Loucy (cell line): ENCODE data around the gene MOSPD3.

Experiments
- H2AFZ ChIP-seq: fragments of 200-600 bp; sonication (generic); 2 replicates; pipeline ENCODE4 v1.6.0; 2016; ENCODE audit warnings: antibody characterized with exemption, mild to moderate bottlenecking, low read length, moderate library complexity
- H3F3A ChIP-seq: fragments of 200-600 bp; 2 replicates; pipeline ENCODE4 v1.6.0; 2016; ENCODE audit warnings: antibody characterized with exemption, low read depth, mild to moderate bottlenecking
- H3K27me3 ChIP-seq: fragments of 200-600 bp; sonication (generic); 2 replicates; pipeline ENCODE4 v1.6.1; 2014; ENCODE audit warnings: low read length, mild to moderate bottlenecking; ENCODE audit not compliant: insufficient read depth, poor library complexity, severe bottlenecking
- H3K36me3 ChIP-seq: fragments of 200-600 bp; sonication (generic); 2 replicates; pipeline ENCODE4 v1.6.1; 2016; ENCODE audit warnings: low read length; ENCODE audit not compliant: insufficient read depth
- H3K4me1 ChIP-seq: fragments of 200-600 bp; sonication (generic); 2 replicates; pipeline ENCODE4 v1.5.1; 2014; ENCODE audit warnings: low read length, mild to moderate bottlenecking; ENCODE audit not compliant: insufficient read depth, poor library complexity, severe bottlenecking
- H3K4me2 ChIP-seq: fragments of 200-600 bp; sonication (generic); 2 replicates; pipeline ENCODE4 v1.6.0; 2014; ENCODE audit warnings: antibody characterized with exemption, low read length, low read depth, mild to moderate bottlenecking; ENCODE audit not compliant: poor library complexity, severe bottlenecking
- H3K4me3 ChIP-seq: fragments of 200-600 bp; sonication (generic); 2 replicates; pipeline ENCODE4 v1.5.1; 2014; ENCODE audit warnings: low read length, mild to moderate bottlenecking, mixed read lengths; ENCODE audit not compliant: poor library complexity, severe bottlenecking
- H3K79me2 ChIP-seq: fragments of 200-600 bp; sonication (generic); 2 replicates; pipeline ENCODE4 v1.6.1; 2014; ENCODE audit warnings: low read length; ENCODE audit not compliant: insufficient read depth
- H3K9ac ChIP-seq: fragments of 200-600 bp; sonication (generic); 2 replicates; pipeline ENCODE4 v1.6.0; 2014; ENCODE audit warnings: mild to moderate bottlenecking, low read depth, low read length, moderate library complexity; ENCODE audit not compliant: poor library complexity, severe bottlenecking
- H3K9me2 ChIP-seq: fragments of 200-600 bp; sonication (generic); replicated peaks from 2 replicates; pipeline ENCODE4 v1.6.1; 2016; ENCODE audit warnings: low read depth, low read length, mixed read lengths
- H3K9me3 ChIP-seq: fragments of 200-600 bp; sonication (generic); 2 replicates; pipeline ENCODE4 v1.6.1; 2014; ENCODE audit warnings: mild to moderate bottlenecking, antibody characterized with exemption, low read length, low read depth; ENCODE audit not compliant: insufficient read depth
- H4K20me1 ChIP-seq: fragments of 200-600 bp; sonication (generic); 2 replicates; pipeline ENCODE4 v1.6.0; 2014; ENCODE audit warnings: antibody characterized with exemption, low read length, mild to moderate bottlenecking; ENCODE audit not compliant: insufficient read depth, poor library complexity, severe bottlenecking
- CTCF ChIP-seq: fragments of 200-600 bp; sonication (generic); conservative IDR thresholded peaks from 2 replicates; pipeline ENCODE4 v1.5.1; 2014; ENCODE audit warnings: mild to moderate bottlenecking, antibody characterized with exemption, low read length
- EZH2phosphoT487 ChIP-seq: fragments of 200-600 bp; IDR thresholded peaks from 2 replicates; pipeline ENCODE4 v1.6.1; 2018; ENCODE audit warnings: antibody characterized with exemption, mild to moderate bottlenecking, moderate library complexity, borderline replicate concordance

Gene MOSPD3

GRCh38 chr7:100607111-100607510, 5.2 kb upstream of the MOSPD3 start:
- Histone ChIP-seq H4K20me1 (no peaks in the 10 kb centered on the region), H3K36me3 (no peaks in the 10 kb centered on the region), H3K9ac (no peak overlapping the region), H3K9me3 (no peaks in the 10 kb centered on the region), H3K4me3 (no peak overlapping the region), H3K4me1 (peaks cover 23% of the 10 kb centered on the region), H3K27me3 (no peaks in the 10 kb centered on the region), H3K9me2 (no peaks in the 10 kb centered on the region), H3K79me2 (peaks cover 6% of the 10 kb centered on the region; the same call in 1 of the 2 replicates), H3F3A (0 out of 2 replicates have a peak, but pooled peaks cover 4% of the 10 kb centered on the region), H3K4me2 (no peak overlapping the region), H2AFZ (no peak overlapping the region)
- TF ChIP-seq CTCF (no peak), EZH2phosphoT487 (no peak)

GRCh38 chr7:100609958-100610357, 2.4 kb upstream of the MOSPD3 start:
- no peaks in the 10 kb centered on the region for H3K9me3 ChIP-seq
- no peak overlapping the region for H2AFZ ChIP-seq
- no peaks in the 10 kb centered on the region for H3K9me2 ChIP-seq
- H3K4me2 ChIP-seq: no peak overlapping the region
- peaks cover 19% of the 10 kb centered on the region for H3K4me1 ChIP-seq
- no peaks in the 10 kb centered on the region for H3K79me2 ChIP-seq
- H3K9ac ChIP-seq: no peak overlapping the region
- TF ChIP-seq EZH2phosphoT487 (no peak), CTCF (no peak)
- H3F3A ChIP-seq: 0 out of 2 replicates have a peak, but pooled peaks cover 4% of the 10 kb centered on the region
- no peaks in the 10 kb centered on the region for H4K20me1 ChIP-seq
- H3K36me3 ChIP-seq: no peaks in the 10 kb centered on the region
- H3K27me3 ChIP-seq: no peaks in the 10 kb centered on the region
- no peak overlapping the region for H3K4me3 ChIP-seq

- Histone ChIP-seq H3K4me3 (peak overlapping the region; percentile 71), H3F3A (0 out of 2 replicates have a peak, but pooled peaks cover 4% of the 10 kb centered on the region), H3K27me3 (no peaks in the 10 kb centered on the region), H2AFZ (peak overlapping the region; percentile 29; the same call in 1 of the 2 replicates), H3K9ac (peak overlapping the region; percentile 65), H3K36me3 (no peaks in the 10 kb centered on the region), H3K9me2 (no peaks in the 10 kb centered on the region), H4K20me1 (no peaks in the 10 kb centered on the region), H3K9me3 (no peaks in the 10 kb centered on the region), H3K4me2 (peak overlapping the region; percentile 98), H3K79me2 (no peaks in the 10 kb centered on the region), H3K4me1 (peaks cover 19% of the 10 kb centered on the region)
- TF ChIP-seq EZH2phosphoT487 (no peak), CTCF (peak; percentile 59)
Measured at GRCh38 chr7:100612730-100613390, 520 bp downstream of the MOSPD3 start.
